ENCODE data around the gene KCP. TPM values are rescaled to one million over a fixed set of nuclear protein-coding genes. Genes with fewer than 3 reads are reported as not detected.

Gene KCP
- total RNA-seq, 1 donor = 1.1 TPM

- Histone ChIP-seq H3K79me2 (ENCODE audit: insufficient read depth, low read length) (no peaks in the 10 kb centered on the region), H3K4me3 (ENCODE audit: insufficient read depth, low read length) (no peak overlapping the region), H3K4me2 (ENCODE audit: insufficient read depth, low read length) (no peak overlapping the region), H3K9me3 (ENCODE audit: low read depth, low read length) (no peaks in the 10 kb centered on the region), H3K36me3 (ENCODE audit: insufficient read depth, low read length) (no peaks in the 10 kb centered on the region), H2AFZ (ENCODE audit: low read length) (no peak overlapping the region), H4K20me1 (ENCODE audit: insufficient read depth, low read length) (no peaks in the 10 kb centered on the region), H3K27ac (ENCODE audit: low read depth, low read length) (no peak overlapping the region), H3K4me1 (ENCODE audit: insufficient read depth, low read length) (no peaks in the 10 kb centered on the region), H3K27me3 (ENCODE audit: insufficient read depth, low read length) (peaks cover 17% of the 10 kb centered on the region)
- DNase-seq (ENCODE audit: insufficient read length, low spot score, missing footprints) = no peak
- no peak for TF ChIP-seq CTCF (IDR thresholded peaks at IDR 0.05; ENCODE audit: extremely low read depth, low read depth, low read length)
These were observed 22.3 kb downstream of the KCP start for GRCh38 chr7:128888039-128888755.

GRCh38 chr7:128887169-128888038, 23.1 kb downstream of the KCP start:
- no peaks in the 10 kb centered on the region for H4K20me1 ChIP-seq (ENCODE audit: insufficient read depth, low read length)
- H2AFZ ChIP-seq (ENCODE audit: low read length) = no peak overlapping the region
- peak; percentile 27 for DNase-seq (ENCODE audit: insufficient read length, low spot score, missing footprints)
- peaks cover 17% of the 10 kb centered on the region for H3K27me3 ChIP-seq (ENCODE audit: insufficient read depth, low read length)
- no peak overlapping the region for H3K4me2 ChIP-seq (ENCODE audit: insufficient read depth, low read length)
- no peak for TF ChIP-seq CTCF (IDR thresholded peaks at IDR 0.05; ENCODE audit: extremely low read depth, low read depth, low read length)
- no peaks in the 10 kb centered on the region for H3K79me2 ChIP-seq (ENCODE audit: insufficient read depth, low read length)
- H3K4me1 ChIP-seq (ENCODE audit: insufficient read depth, low read length) = no peaks in the 10 kb centered on the region
- H3K9me3 ChIP-seq (ENCODE audit: low read depth, low read length) = no peaks in the 10 kb centered on the region
- no peak overlapping the region for H3K27ac ChIP-seq (ENCODE audit: low read depth, low read length)
- no peak overlapping the region for H3K4me3 ChIP-seq (ENCODE audit: insufficient read depth, low read length)
- no peaks in the 10 kb centered on the region for H3K36me3 ChIP-seq (ENCODE audit: insufficient read depth, low read length)

- Histone ChIP-seq H3K27me3 (ENCODE audit: insufficient read depth, low read length) (peaks cover 16% of the 10 kb centered on the region), H3K4me1 (ENCODE audit: insufficient read depth, low read length) (no peaks in the 10 kb centered on the region), H2AFZ (ENCODE audit: low read length) (no peak overlapping the region), H3K4me2 (ENCODE audit: insufficient read depth, low read length) (no peak overlapping the region), H3K36me3 (ENCODE audit: insufficient read depth, low read length) (no peaks in the 10 kb centered on the region), H3K9me3 (ENCODE audit: low read depth, low read length) (no peaks in the 10 kb centered on the region), H3K79me2 (ENCODE audit: insufficient read depth, low read length) (no peaks in the 10 kb centered on the region), H3K27ac (ENCODE audit: low read depth, low read length) (no peak overlapping the region), H3K4me3 (ENCODE audit: insufficient read depth, low read length) (no peak overlapping the region), H4K20me1 (ENCODE audit: insufficient read depth, low read length) (no peaks in the 10 kb centered on the region)
- DNase-seq (ENCODE audit: insufficient read length, low spot score, missing footprints) = peak; percentile 67
- no peak for TF ChIP-seq CTCF (IDR thresholded peaks at IDR 0.05; ENCODE audit: extremely low read depth, low read depth, low read length)
These were observed 23.9 kb downstream of the KCP start for GRCh38 chr7:128886391-128887168.
